K562 (cell line): ENCODE measurements around the gene PDZRN4.

Experiments used
- CHD7 ChIP-seq: fragments of 200-600 bp; sonication (generic); IDR thresholded peaks from one replicate; pipeline ENCODE4 v1.6.1; 2012; ENCODE audit warnings: mild to moderate bottlenecking, low read depth, low read length, inconsistent platforms
- CTCF ChIP-seq, 3 experiments: IDR thresholded peaks in 2 of 3; conservative IDR thresholded peaks in 1 of 3; 2 replicates each; pipeline ENCODE4 v1.5.1; 2011 to 2012; ENCODE audit warnings: low read length in 3 of 3, mild to moderate bottlenecking in 3 of 3, control low read depth in 2 of 3, improper control_type of control experiment in 1 of 3, inconsistent platforms in 1 of 3, low read depth in 1 of 3, mixed read lengths in 1 of 3, moderate library complexity in 1 of 3; ENCODE audit not compliant: insufficient read depth in 2 of 3
- EZH2 ChIP-seq: IDR thresholded peaks from 2 replicates; pipeline ENCODE4 v1.6.1; 2012; ENCODE audit warnings: low read depth, mild to moderate bottlenecking, inconsistent platforms, low read length, borderline replicate concordance
- SPI1 ChIP-seq: IDR thresholded peaks from 2 replicates; pipeline ENCODE4 v1.6.1; 2011; ENCODE audit warnings: low read depth, low read length, control low read depth, borderline replicate concordance

GRCh38 chr12:41467591-41468325 lies 279.6 kb downstream of the PDZRN4 start:
- no peak for TF ChIP-seq EZH2
- no peak for TF ChIP-seq CTCF (IDR thresholded peaks at IDR 0.05 in 2 of 3, conservative IDR thresholded peaks at IDR 0.05 in 1 of 3; ENCODE audit: insufficient read depth in 2 of 3, low read depth in 1 of 3, low read length in 3 of 3)
- no peak for TF ChIP-seq SPI1
- TF ChIP-seq CHD7: no peak
